Skeletal muscle satellite cell (primary cell): ENCODE results near the gene MOB3C. TPM values are rescaled to one million over a fixed set of nuclear protein-coding genes. Genes with fewer than 3 reads are reported as not detected.
"Not testable (repeated sequence)": the region's sequence is repeated elsewhere in the genome, so short reads cannot be mapped to it uniquely, and the experiment has no call there.

Experiments
- H3K27me3 ChIP-seq: 2 replicates; pipeline ENCODE4 v1.7.0; 2013; ENCODE audit warnings: low read length; ENCODE audit not compliant: control insufficient read depth, insufficient read depth
- H3K36me3 ChIP-seq: 2 replicates; pipeline ENCODE4 v1.7.0; 2013; ENCODE audit warnings: mild to moderate bottlenecking, control low read depth, low read length; ENCODE audit not compliant: insufficient read depth
- H3K4me1 ChIP-seq: 2 replicates; pipeline ENCODE4 v1.7.0; 2013; ENCODE audit warnings: low read length; ENCODE audit not compliant: control insufficient read depth, insufficient read depth
- H3K4me2 ChIP-seq: 2 replicates; pipeline ENCODE4 v1.7.0; 2013; ENCODE audit warnings: mild to moderate bottlenecking, low read length
- H3K4me3 ChIP-seq: 2 replicates; pipeline ENCODE4 v1.7.0; 2013; ENCODE audit warnings: low read length
- H3K9ac ChIP-seq: 2 replicates; pipeline ENCODE4 v1.7.0; 2013; ENCODE audit warnings: mild to moderate bottlenecking, low read depth, low read length, moderate library complexity
- H3K9me3 ChIP-seq: replicated peaks from 2 replicates; pipeline ENCODE4 v1.7.0; 2013; ENCODE audit warnings: mild to moderate bottlenecking, control low read depth, low read length
- total RNA-seq: library from RNA; depleted of rRNA; stranded (reverse); fragments of >200 nt; gene quantifications from 2 replicates; pipeline ENCODE4 v1.2.3, GENCODE V29; 2012; rRNA removed

MOB3C gene
- total RNA-seq: 4.8 and 5.0 TPM in 2 replicates

GRCh38 chr1:46616277-46617107 lies at the start of gene MOB3C:
Gene MOB3C, minus strand, starts transcription at chr1:46616811. Its CDS starts 3,490 bp downstream, at chr1:46613321.
- no peaks in the 10 kb centered on the region for H3K9me3 ChIP-seq
- H3K4me3 ChIP-seq: peak within 1 kb of the TSS; percentile 99
- H3K4me2 ChIP-seq: peak within 1 kb of the TSS; percentile 100
- H3K27me3 ChIP-seq: no peaks in the 10 kb centered on the region
- H3K9ac ChIP-seq: peak within 1 kb of the TSS; percentile 91
- peaks cover 5% of the 10 kb centered on the region for H3K36me3 ChIP-seq
- peaks cover 42% of the 10 kb centered on the region for H3K4me1 ChIP-seq

- H3K27me3 ChIP-seq: no peaks in the 10 kb centered on the region
- H3K4me2 ChIP-seq: no peak overlapping the region
- peaks cover 16% of the 10 kb centered on the region for H3K36me3 ChIP-seq
- H3K4me3 ChIP-seq: no peak overlapping the region
- H3K4me1 ChIP-seq: peaks cover 11% of the 10 kb centered on the region
- H3K9ac ChIP-seq: no peak overlapping the region
- H3K9me3 ChIP-seq: no peaks in the 10 kb centered on the region
These were observed 49.4 kb upstream of the MOB3C start for GRCh38 chr1:46665983-46666382.

- H3K4me1 ChIP-seq: peaks cover 11% of the 10 kb centered on the region
- not testable (repeated sequence) for H3K27me3 ChIP-seq, H3K4me3 ChIP-seq, H3K4me2 ChIP-seq, H3K9ac ChIP-seq, H3K9me3 ChIP-seq
- peaks cover 25% of the 10 kb centered on the region for H3K36me3 ChIP-seq
These were observed 46.3 kb upstream of the MOB3C start for GRCh38 chr1:46662919-46663318.

- H3K36me3 ChIP-seq: peaks cover 33% of the 10 kb centered on the region
- not testable (repeated sequence) for H3K27me3 ChIP-seq, H3K4me3 ChIP-seq, H3K9ac ChIP-seq, H3K4me1 ChIP-seq, H3K9me3 ChIP-seq, H3K4me2 ChIP-seq
These were observed 43.5 kb upstream of the MOB3C start for GRCh38 chr1:46660116-46660515.

GRCh38 chr1:46659307-46659870 lies 42.8 kb upstream of the MOB3C start:
- H3K4me1 ChIP-seq: no peaks in the 10 kb centered on the region
- H3K9me3 ChIP-seq: no peaks in the 10 kb centered on the region
- no peak overlapping the region for H3K4me2 ChIP-seq
- H3K27me3 ChIP-seq: no peaks in the 10 kb centered on the region
- H3K36me3 ChIP-seq: peaks cover 33% of the 10 kb centered on the region
- no peak overlapping the region for H3K4me3 ChIP-seq
- H3K9ac ChIP-seq: no peak overlapping the region

- Histone ChIP-seq H3K4me1 (no peaks in the 10 kb centered on the region), H3K36me3 (peaks cover 25% of the 10 kb centered on the region)
These were observed 41.2 kb upstream of the MOB3C start for GRCh38 chr1:46657775-46658174.

GRCh38 chr1:46656643-46657042 lies 40.0 kb upstream of the MOB3C start:
- no peak overlapping the region for H3K4me2 ChIP-seq
- no peaks in the 10 kb centered on the region for H3K27me3 ChIP-seq
- H3K9me3 ChIP-seq: no peaks in the 10 kb centered on the region
- peaks cover 28% of the 10 kb centered on the region for H3K36me3 ChIP-seq
- no peaks in the 10 kb centered on the region for H3K4me1 ChIP-seq
- H3K9ac ChIP-seq: no peak overlapping the region
- H3K4me3 ChIP-seq: no peak overlapping the region

More at GRCh38 chr1:46657775-46658174, 41.2 kb upstream of the MOB3C start:
- no peak overlapping the region for H3K4me3 ChIP-seq
- H3K9me3 ChIP-seq: no peaks in the 10 kb centered on the region
- H3K4me2 ChIP-seq: no peak overlapping the region
- no peaks in the 10 kb centered on the region for H3K27me3 ChIP-seq
- no peak overlapping the region for H3K9ac ChIP-seq

- Histone ChIP-seq H3K4me1 (no peaks in the 10 kb centered on the region), H3K9me3 (no peaks in the 10 kb centered on the region), H3K27me3 (no peaks in the 10 kb centered on the region), H3K9ac (no peak overlapping the region), H3K4me3 (no peak overlapping the region), H3K4me2 (no peak overlapping the region), H3K36me3 (peaks cover 28% of the 10 kb centered on the region)
These were observed 39.2 kb upstream of the MOB3C start for GRCh38 chr1:46655848-46656247.

- H3K9ac ChIP-seq, H3K4me3 ChIP-seq, H3K9me3 ChIP-seq, H3K4me1 ChIP-seq, H3K4me2 ChIP-seq, H3K27me3 ChIP-seq: not testable (repeated sequence)
- peaks cover 32% of the 10 kb centered on the region for H3K36me3 ChIP-seq
These were observed 38.1 kb upstream of the MOB3C start for GRCh38 chr1:46654698-46655097.

- Histone ChIP-seq H3K4me2 (no peak overlapping the region), H3K9ac (no peak overlapping the region), H3K4me1 (no peaks in the 10 kb centered on the region), H3K36me3 (peaks cover 31% of the 10 kb centered on the region), H3K9me3 (no peaks in the 10 kb centered on the region), H3K27me3 (no peaks in the 10 kb centered on the region), H3K4me3 (no peak overlapping the region)
These were observed 37.4 kb upstream of the MOB3C start for GRCh38 chr1:46654012-46654411.

GRCh38 chr1:46653405-46653958 lies 36.9 kb upstream of the MOB3C start:
- H3K4me3 ChIP-seq: no peak overlapping the region
- H3K4me2 ChIP-seq: no peak overlapping the region
- H3K9me3 ChIP-seq: no peaks in the 10 kb centered on the region
- no peaks in the 10 kb centered on the region for H3K4me1 ChIP-seq
- H3K36me3 ChIP-seq: peaks cover 29% of the 10 kb centered on the region
- no peaks in the 10 kb centered on the region for H3K27me3 ChIP-seq
- no peak overlapping the region for H3K9ac ChIP-seq
